ENCODE data around the gene SPG11. TPM values are rescaled to one million over a fixed set of nuclear protein-coding genes. Genes with fewer than 3 reads are reported as not detected.
A peak's percentile ranks its signal among the peaks of the same experiment; 100 is the strongest.
"Not testable (repeated sequence)": the region's sequence is repeated elsewhere in the genome, so short reads cannot be mapped to it uniquely, and the experiment has no call there.

The SPG11 gene, protein sequence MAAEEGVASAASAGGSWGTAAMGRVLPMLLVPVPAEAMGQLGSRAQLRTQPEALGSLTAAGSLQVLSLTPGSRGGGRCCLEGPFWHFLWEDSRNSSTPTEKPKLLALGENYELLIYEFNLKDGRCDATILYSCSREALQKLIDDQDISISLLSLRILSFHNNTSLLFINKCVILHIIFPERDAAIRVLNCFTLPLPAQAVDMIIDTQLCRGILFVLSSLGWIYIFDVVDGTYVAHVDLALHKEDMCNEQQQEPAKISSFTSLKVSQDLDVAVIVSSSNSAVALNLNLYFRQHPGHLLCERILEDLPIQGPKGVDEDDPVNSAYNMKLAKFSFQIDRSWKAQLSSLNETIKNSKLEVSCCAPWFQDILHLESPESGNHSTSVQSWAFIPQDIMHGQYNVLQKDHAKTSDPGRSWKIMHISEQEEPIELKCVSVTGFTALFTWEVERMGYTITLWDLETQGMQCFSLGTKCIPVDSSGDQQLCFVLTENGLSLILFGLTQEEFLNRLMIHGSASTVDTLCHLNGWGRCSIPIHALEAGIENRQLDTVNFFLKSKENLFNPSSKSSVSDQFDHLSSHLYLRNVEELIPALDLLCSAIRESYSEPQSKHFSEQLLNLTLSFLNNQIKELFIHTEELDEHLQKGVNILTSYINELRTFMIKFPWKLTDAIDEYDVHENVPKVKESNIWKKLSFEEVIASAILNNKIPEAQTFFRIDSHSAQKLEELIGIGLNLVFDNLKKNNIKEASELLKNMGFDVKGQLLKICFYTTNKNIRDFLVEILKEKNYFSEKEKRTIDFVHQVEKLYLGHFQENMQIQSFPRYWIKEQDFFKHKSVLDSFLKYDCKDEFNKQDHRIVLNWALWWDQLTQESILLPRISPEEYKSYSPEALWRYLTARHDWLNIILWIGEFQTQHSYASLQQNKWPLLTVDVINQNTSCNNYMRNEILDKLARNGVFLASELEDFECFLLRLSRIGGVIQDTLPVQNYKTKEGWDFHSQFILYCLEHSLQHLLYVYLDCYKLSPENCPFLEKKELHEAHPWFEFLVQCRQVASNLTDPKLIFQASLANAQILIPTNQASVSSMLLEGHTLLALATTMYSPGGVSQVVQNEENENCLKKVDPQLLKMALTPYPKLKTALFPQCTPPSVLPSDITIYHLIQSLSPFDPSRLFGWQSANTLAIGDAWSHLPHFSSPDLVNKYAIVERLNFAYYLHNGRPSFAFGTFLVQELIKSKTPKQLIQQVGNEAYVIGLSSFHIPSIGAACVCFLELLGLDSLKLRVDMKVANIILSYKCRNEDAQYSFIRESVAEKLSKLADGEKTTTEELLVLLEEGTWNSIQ (N-terminal part only)
- 22.4 and 43.2 TPM in 2 replicates for total RNA-seq (2014; rRNA removed; shearing (Covaris generic))

DNA sequence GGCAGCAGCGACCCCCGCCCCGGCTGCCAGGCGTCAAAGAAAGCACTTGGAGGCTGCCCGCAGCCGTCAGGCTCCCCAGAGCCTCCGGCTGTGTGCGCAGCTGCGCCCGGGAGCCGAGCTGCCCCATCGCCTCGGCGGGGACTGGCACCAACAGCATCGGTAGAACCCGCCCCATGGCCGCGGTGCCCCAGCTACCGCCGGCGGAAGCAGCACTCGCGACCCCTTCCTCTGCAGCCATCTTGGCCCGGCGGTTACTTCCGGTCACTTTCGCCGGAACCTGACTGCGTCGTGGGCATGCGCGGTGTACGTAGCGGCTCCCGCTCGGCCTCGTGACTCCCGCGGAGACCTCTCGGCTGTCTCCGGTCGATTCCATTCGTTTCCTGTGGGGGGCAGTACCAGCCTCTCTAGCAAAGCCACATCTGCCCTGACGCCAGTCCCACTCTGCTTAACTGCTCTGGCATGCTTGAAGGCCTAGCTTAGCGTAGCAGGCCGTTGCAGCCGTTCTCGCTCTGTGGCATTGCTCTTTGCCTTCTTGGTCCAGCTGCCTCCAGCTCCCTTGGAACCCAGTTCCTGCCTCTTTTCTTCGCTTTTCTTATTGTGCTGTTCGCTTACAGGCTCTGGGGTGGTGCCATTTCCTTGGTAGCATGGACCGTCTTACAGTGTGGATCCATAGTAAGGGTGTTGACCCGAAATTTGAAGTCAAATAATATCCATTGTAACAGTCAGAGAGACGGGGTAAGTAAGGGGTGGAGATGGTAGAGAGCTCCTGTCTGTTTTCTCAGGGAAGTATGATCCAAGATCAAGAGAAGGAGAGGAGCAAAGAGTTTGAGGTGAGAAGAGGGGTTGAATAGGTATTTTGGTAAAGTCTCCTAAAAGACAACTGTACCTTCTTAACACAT is at the start of gene SPG11:
SPG11 (minus strand) TSS at position 253 of the 899 bp plus-strand sequence; CDS start at position 238, 15 bp downstream.
- peak; percentile 96 for DNase-seq (ENCODE audit: low read depth)

DNA sequence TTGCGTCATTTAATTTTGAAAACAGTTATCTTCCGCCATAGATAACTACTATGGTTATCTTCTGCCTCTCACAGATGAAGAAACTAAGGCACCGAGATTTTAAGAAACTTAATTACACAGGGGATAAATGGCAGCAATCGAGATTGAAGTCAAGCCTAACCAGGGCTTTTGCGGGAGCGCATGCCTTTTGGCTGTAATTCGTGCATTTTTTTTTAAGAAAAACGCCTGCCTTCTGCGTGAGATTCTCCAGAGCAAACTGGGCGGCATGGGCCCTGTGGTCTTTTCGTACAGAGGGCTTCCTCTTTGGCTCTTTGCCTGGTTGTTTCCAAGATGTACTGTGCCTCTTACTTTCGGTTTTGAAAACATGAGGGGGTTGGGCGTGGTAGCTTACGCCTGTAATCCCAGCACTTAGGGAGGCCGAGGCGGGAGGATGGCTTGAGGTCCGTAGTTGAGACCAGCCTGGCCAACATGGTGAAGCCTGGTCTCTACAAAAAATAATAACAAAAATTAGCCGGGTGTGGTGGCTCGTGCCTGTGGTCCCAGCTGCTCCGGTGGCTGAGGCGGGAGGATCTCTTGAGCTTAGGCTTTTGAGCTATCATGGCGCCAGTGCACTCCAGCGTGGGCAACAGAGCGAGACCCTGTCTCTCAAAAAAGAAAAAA is 49.0 kb upstream of the SPG11 start:
- DNase-seq (ENCODE audit: low read depth) = peak; percentile 79

DNA sequence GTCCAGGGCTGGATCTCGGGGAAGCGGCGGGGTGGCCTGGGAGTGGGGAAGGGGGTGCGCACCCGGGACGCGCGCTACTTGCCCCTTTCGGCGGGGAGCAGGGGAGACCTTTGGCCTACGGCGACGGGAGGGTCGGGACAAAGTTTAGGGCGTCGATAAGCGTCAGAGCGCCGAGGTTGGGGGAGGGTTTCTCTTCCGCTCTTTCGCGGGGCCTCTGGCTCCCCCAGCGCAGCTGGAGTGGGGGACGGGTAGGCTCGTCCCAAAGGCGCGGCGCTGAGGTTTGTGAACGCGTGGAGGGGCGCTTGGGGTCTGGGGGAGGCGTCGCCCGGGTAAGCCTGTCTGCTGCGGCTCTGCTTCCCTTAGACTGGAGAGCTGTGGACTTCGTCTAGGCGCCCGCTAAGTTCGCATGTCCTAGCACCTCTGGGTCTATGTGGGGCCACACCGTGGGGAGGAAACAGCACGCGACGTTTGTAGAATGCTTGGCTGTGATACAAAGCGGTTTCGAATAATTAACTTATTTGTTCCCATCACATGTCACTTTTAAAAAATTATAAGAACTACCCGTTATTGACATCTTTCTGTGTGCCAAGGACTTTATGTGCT is 48.4 kb upstream of the SPG11 start:
- DNase-seq (ENCODE audit: low read depth) = peak; percentile 39

DNA sequence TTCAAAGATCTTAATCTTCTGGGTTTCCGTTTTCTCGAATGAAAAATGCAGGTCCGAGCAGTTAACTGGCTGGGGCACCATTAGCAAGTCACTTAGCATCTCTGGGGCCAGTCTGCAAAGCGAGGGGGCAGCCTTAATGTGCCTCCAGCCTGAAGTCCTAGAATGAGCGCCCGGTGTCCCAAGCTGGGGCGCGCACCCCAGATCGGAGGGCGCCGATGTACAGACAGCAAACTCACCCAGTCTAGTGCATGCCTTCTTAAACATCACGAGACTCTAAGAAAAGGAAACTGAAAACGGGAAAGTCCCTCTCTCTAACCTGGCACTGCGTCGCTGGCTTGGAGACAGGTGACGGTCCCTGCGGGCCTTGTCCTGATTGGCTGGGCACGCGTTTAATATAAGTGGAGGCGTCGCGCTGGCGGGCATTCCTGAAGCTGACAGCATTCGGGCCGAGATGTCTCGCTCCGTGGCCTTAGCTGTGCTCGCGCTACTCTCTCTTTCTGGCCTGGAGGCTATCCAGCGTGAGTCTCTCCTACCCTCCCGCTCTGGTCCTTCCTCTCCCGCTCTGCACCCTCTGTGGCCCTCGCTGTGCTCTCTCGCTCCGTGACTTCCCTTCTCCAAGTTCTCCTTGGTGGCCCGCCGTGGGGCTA is 47.8 kb upstream of the SPG11 start, which contains the start of the genes B2M and PATL2:
B2M (plus strand) TSS at position 422 of the 647 bp plus-strand sequence; CDS start at position 452, 30 bp downstream.
PATL2 (minus strand) TSS at position 228 of the 647 bp plus-strand sequence. CDS start 34,833 bp downstream, outside the sequence.
- DNase-seq (ENCODE audit: low read depth) = peak; percentile 94

DNA sequence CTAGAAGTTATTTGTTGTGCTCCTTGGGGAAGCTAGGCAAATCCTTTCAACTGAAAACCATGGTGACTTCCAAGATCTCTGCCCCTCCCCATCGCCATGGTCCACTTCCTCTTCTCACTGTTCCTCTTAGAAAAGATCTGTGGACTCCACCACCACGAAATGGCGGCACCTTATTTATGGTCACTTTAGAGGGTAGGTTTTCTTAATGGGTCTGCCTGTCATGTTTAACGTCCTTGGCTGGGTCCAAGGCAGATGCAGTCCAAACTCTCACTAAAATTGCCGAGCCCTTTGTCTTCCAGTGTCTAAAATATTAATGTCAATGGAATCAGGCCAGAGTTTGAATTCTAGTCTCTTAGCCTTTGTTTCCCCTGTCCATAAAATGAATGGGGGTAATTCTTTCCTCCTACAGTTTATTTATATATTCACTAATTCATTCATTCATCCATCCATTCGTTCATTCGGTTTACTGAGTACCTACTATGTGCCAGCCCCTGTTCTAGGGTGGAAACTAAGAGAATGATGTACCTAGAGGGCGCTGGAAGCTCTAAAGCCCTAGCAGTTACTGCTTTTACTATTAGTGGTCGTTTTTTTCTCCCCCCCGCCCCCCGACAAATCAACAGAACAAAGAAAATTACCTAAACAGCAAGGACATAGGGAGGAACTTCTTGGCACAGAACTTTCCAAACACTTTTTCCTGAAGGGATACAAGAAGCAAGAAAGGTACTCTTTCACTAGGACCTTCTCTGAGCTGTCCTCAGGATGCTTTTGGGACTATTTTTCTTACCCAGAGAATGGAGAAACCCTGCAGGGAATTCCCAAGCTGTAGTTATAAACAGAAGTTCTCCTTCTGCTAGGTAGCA is 47.0 kb upstream of the SPG11 start:
- peak; percentile 52 for DNase-seq (ENCODE audit: low read depth)

DNA sequence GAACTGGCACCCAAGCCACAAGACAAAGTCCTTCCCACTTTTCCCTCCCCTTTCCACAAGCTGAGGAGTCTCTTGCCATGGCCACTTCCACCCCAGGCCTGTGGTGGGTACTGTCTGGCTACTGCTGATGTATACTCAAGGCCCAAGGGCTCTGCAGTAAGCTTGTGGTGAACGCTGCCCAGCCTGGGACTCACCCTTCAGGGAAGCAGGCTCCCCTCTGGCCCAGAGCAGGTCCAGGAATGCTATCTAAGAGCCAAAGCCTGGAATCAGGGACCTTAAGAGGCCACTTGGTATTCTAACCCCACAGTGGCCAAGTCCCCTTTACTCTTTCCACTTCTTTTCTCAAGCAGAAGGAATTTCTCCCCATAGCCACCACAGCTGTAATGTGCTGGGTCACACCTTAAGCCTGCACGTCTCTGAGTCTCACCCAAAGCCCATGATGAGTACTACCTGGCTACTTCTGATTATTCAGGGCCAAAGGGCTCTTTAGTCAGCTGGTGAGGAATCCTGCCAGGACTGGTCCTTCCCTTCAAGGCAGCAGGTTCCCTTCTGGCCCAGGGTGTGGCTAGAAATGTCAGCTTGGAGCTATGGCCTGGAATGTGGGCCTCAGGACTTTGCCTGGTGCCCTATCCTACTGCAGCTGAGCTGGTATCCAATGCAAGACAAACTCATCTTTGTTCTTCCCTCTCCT is 43.6 kb upstream of the SPG11 start:
- no peak for DNase-seq (ENCODE audit: low read depth)

DNA sequence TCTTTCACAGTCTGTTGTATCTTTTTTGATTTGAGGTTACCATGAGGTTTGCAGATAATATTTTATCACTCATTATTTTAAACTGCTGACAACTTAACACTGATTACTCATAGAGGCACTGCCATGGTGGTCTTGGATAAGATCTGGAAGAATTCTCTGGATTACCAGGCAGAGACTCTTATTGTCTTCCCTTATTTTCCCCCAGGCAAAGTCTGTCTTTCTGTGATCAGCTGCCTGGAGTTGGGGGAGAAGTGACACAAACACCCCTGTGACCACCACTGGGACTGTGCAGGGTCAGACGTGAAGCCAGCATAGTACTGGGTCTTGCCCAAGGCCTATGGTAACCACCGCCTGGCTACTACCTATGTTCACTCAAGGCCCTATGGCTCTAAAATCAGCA is 42.9 kb upstream of the SPG11 start:
- no peak for DNase-seq (ENCODE audit: low read depth)

DNA sequence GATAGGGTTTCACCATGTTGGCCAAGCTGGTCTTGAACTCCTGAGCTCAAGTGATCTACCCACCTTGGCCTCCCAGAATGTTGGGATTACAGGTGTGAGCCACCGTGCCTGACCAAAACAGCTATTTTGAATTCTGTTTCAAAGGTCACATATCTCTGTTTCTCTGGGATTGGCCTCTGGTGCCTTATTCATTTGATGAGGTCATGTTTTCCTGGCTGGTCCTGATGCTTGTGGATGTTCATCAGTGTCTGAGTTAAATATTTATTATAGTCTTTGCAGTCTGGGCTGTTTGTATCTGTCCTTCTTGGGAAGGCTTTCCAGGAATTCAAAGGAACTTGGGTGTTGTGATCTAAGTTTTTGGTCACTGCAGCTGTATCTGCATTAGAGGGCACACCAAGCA is 42.5 kb upstream of the SPG11 start:
- no peak for DNase-seq (ENCODE audit: low read depth)

DNA sequence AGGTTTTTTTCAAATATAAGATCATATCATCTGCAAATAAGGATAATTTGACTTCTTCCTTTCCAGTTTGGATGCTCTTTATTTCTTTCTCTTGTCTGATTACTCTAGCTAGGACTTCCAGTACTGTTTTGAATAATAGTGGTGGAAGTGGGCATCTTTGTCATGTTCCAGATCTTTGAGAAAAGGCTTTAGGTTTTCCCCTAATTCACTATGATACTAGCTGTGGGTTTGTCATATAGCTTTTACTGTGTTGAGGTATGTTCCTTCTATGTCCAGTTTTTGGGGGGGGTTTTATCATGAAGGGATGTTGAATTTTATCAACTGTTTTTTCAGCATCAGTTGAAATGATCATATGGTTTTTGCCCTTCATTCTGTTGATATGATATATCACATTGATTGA is 37.2 kb upstream of the SPG11 start:
- not testable (repeated sequence) for DNase-seq (ENCODE audit: low read depth)

DNA sequence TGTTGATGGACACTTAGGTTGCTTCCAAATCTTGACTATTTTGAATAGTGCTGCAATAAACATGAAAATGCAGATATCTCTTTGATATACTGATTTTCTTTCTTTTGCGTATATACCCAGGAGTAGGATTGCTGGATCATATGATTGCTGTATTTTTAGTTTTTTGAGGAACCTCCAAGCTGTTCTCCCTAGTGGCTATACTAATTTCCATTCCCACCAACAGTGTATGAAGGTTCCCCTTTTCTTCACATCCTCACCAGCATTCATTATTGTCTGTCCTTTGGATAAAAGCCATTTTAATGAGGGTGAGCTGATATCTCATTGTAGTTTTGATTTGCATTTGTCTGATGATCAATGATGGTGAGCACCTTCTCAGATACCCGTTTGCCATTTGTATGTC is 35.2 kb upstream of the SPG11 start:
- DNase-seq (ENCODE audit: low read depth) = no peak

DNA sequence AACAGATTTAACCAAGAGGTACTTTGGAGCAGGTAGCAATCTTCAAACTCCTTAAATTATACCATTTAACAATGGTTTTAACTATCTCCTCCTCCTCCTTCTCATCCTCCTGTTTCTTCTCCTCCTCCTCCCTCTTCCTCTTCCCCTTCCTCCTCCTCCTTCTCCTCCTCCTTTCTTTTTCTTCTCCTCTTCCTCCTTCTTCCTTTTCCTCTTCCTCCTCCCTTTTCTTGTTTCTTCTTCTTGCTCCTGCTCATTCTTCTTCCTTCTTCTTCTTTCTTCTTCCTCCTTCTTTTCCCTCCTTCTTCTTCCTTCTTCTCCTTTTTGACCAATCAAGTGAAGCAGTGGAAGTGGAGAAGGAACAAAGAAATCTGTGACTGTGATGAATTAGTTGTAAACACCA is 33.6 kb upstream of the SPG11 start:
- no peak for DNase-seq (ENCODE audit: low read depth)

DNA sequence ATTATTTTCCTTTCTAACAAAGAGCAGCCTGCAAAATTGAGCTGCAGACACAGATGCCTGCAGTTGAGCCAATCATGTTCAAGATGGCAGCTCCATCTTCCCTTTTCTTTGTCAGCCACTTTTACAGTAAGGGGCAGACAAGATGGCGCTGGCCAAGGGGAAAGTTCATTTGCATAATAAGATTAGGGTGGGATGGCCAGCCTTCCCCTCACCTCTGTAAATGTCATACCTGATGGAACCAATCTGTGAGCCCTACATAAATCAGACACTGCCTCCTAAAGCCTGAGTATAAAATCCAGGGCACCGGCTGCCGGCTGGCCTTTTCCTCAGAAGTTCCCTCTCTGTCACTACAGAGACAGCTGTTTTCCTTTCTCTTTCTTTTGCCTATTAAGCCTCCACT is 31.8 kb upstream of the SPG11 start:
- DNase-seq (ENCODE audit: low read depth) = no peak

DNA sequence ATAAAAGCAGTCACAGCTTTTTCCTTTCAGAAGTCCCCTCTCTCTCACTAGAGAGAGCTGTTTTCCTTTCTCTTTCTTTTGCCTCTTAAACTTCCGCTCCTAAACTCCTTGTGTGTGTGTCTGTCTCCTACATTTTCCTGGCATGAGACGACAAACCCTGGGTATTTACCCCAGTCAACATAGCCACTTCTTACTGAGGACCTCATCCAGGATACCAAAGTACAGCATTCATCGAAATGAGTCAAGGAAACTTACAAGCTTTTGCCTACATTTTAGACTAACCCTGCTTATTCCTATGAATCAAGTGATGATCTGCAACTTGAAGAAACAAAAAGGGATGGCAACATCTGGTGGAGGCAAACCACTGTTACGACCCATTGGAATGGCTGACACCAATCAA is 31.0 kb upstream of the SPG11 start:
- no peak for DNase-seq (ENCODE audit: low read depth)

DNA sequence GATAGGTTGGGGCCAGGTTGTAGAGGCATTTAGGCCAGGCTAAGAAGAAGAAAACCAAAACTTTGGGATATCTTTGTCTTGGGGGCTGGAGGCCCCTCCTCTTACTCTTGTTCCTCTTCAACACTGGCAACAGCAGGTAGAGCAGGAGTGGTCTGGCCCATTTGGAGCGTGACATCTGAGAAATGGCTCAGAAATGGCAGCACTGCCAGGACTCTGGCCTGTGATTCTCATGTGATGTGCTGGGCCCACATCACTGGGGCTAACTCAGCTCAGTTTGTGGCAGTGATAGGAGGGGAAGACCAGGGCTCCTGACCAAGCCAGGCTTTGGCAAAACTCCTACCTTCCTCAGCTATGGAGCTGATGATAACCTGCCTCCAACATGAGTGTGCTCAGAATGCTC is 29.2 kb upstream of the SPG11 start:
- DNase-seq (ENCODE audit: low read depth) = no peak

DNA sequence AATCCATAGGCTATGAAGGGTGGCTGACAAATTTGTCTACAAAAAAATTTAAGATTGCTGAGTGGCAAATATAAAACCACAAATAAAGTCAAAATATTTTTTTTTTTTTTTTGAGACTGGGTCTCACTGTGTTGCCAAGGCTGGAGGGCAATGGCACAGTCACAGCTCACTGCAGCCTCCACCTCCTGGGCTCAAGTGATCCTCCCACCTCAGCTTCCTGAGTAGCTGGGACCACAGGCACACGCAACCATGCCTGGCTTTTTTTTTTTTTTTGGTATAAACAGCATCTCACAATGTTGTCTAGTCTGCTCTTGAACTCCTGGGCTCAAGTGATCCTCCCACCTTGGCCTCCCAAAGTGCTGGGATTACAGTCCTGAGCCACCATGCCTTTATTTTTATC is 26.8 kb upstream of the SPG11 start:
- DNase-seq (ENCODE audit: low read depth) = not testable (repeated sequence)

DNA sequence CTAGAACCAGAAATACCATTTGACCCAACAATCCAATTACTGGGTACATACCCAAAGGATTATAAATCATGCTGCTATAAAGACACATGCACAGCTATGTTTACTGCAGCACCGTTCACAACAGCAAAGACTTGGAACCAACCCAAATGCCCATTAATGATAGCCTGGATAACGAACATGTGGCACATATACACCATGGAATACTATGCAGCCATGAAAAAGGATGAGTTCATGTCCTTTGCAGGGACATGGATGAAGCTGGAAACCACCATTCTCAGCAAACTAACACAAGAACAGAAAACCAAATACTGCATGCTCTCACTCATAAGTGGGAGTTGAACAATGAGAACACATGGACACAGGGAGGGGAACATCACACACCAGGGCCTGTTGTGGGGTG is 25.9 kb upstream of the SPG11 start:
- not testable (repeated sequence) for DNase-seq (ENCODE audit: low read depth)
